ENCODE results near the gene ERICH6. TPM values are rescaled to one million over a fixed set of nuclear protein-coding genes. Genes with fewer than 3 reads are reported as not detected.

ERICH6 gene
- total and polyA plus RNA-seq, 2 donors (not counting 3 experiments of a cell fraction or from before 2014, with no cell fraction given): not detected

DNA sequence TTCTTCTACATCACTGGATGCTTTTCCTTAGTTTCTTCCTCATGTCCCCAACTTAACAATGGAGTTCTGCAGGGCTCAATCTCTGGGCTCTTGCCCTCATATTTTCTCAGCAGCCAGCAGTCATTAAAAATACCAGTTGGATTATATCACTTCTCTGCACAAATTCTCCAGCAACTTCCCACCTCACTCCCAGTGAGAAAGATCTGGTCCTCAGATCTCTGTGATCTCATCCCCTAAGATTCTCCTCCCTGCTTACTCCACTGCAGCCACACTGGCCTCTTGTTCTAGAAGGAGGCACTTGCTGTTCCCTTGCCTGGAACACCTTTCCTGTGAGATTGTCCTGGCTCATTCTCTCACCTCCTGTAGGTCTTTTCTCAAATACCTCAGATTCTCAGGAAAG lies 6.1 kb downstream of the ERICH6 start:
- Histone ChIP-seq H3K4me1 (ENCODE audit: control insufficient read depth, extremely low read depth, insufficient read depth, low read length) (peaks cover 4% of the 10 kb centered on the region), H3K79me2 (ENCODE audit: control insufficient read depth, insufficient read depth, low read length) (no peaks in the 10 kb centered on the region), H3K9me3 (replicated peaks; ENCODE audit: control insufficient read depth, insufficient read depth, low read length) (no peaks in the 10 kb centered on the region), H2AFZ (ENCODE audit: low read depth, low read length) (peak overlapping the region; percentile 19), H3K9me1 (replicated peaks; ENCODE audit: control insufficient read depth, extremely low read depth, insufficient read depth, low read length) (no peaks in the 10 kb centered on the region), H3K27me3 (ENCODE audit: control insufficient read depth in 2 of 2, insufficient read depth in 2 of 2, low read length in 2 of 2) (no peaks in the 10 kb centered on the region), H3K27ac (ENCODE audit: insufficient read depth, low read depth, low read length) (no peak overlapping the region), H3K9ac (replicated peaks; ENCODE audit: extremely low read depth, insufficient read depth, low read length) (no peak overlapping the region), H3K36me3 (ENCODE audit: control insufficient read depth in 2 of 2, extremely low read depth in 1 of 2, insufficient read depth in 2 of 2, low read length in 2 of 2) (no peaks in the 10 kb centered on the region), H3K4me2 (ENCODE audit: insufficient read depth, low read length) (no peak overlapping the region), H4K20me1 (replicated peaks; ENCODE audit: control insufficient read depth, extremely low read depth, insufficient read depth, low read length) (no peaks in the 10 kb centered on the region), H3K4me3 (replicated peaks in 1 of 3; ENCODE audit: insufficient read depth in 1 of 3, low read depth in 1 of 3, low read length in 3 of 3) (no peak overlapping the region)
- no TSS peak for BruUV-seq (replicated peaks)
- intact Hi-C loops (cut with micrococcal nuclease): no loop called here
- ChIA-PET POLR2A (no interaction called here), CTCF (interaction anchor here (0.8 to 0.9 kb wide), 2 partner anchors 20 to 24 kb away, joined by 3 read pairs; no protein-coding TSS in a partner anchor)
- no peak for DNase-seq (ENCODE audit: low read depth, low spot score)
- no peak for TF ChIP-seq GATA2 (IDR thresholded peaks at IDR 0.05; ENCODE audit: insufficient read depth, insufficient read length, low read depth, low read length)
- TF ChIP-seq, protein P1, sequence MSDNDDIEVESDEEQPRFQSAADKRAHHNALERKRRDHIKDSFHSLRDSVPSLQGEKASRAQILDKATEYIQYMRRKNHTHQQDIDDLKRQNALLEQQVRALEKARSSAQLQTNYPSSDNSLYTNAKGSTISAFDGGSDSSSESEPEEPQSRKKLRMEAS (IDR thresholded peaks at IDR 0.05; ENCODE audit: insufficient read depth, insufficient read length): no peak
- TF ChIP-seq, protein P2, sequence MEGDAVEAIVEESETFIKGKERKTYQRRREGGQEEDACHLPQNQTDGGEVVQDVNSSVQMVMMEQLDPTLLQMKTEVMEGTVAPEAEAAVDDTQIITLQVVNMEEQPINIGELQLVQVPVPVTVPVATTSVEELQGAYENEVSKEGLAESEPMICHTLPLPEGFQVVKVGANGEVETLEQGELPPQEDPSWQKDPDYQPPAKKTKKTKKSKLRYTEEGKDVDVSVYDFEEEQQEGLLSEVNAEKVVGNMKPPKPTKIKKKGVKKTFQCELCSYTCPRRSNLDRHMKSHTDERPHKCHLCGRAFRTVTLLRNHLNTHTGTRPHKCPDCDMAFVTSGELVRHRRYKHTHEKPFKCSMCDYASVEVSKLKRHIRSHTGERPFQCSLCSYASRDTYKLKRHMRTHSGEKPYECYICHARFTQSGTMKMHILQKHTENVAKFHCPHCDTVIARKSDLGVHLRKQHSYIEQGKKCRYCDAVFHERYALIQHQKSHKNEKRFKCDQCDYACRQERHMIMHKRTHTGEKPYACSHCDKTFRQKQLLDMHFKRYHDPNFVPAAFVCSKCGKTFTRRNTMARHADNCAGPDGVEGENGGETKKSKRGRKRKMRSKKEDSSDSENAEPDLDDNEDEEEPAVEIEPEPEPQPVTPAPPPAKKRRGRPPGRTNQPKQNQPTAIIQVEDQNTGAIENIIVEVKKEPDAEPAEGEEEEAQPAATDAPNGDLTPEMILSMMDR (IDR thresholded peaks at IDR 0.05; ENCODE audit: extremely low read depth in 1 of 2, insufficient read depth in 1 of 2, low read depth in 1 of 2, low read length in 2 of 2): no peak
- TF ChIP-seq FOS (IDR thresholded peaks at IDR 0.05; ENCODE audit: borderline replicate concordance, insufficient read depth, low read length): no peak
- TF ChIP-seq POLR2A (IDR thresholded peaks at IDR 0.05; ENCODE audit: low read depth, low read length): no peak
- no peak for TF ChIP-seq JUN (IDR thresholded peaks at IDR 0.05; ENCODE audit: borderline replicate concordance, insufficient read depth, insufficient read length, low read depth)
- TF ChIP-seq EZH2 (IDR thresholded peaks at IDR 0.05; ENCODE audit: borderline replicate concordance, low read depth, low read length, severe bottlenecking): no peak
- TF ChIP-seq POLR2AphosphoS5 (IDR thresholded peaks at IDR 0.05; ENCODE audit: insufficient read depth, low read depth, low read length): no peak
- dilution Hi-C loops (cut with MboI; ENCODE audit: extremely low pct_ligation_motif_present, low sequenced_read_pairs): no loop called here
- no peak for FAIRE-seq
